Heart left ventricle (tissue), 16 donors: ENCODE results near the gene SLC39A9. TPM values are rescaled to one million over a fixed set of nuclear protein-coding genes. Genes with fewer than 3 reads are reported as not detected.
"Not testable (repeated sequence)": the region's sequence is repeated elsewhere in the genome, so short reads cannot be mapped to it uniquely, and the experiment has no call there.

ENCODE experiments used
- ATAC-seq, 4 donors: fragments of 200-7000 bp; cut with Tn5 transposase; one replicate each; pipeline ENCODE4 v1.9.1; 2020 to 2022; ENCODE audit warnings: moderate library complexity in 4 of 4, mild to moderate bottlenecking in 3 of 4, moderate number of reproducible peaks in 1 of 4
- DNase-seq, 5 donors: peaks; one replicate each; pipeline ENCODE4 v3.0.0-alpha.2; 2020
- H3K27ac ChIP-seq, 12 donors: fragments of 200-600 bp; sonication (generic) in 4 of 12; one replicate each; pipeline versions ENCODE4 v1.5.0 to v1.8.0; 2016 to 2022; ENCODE audit warnings: mild to moderate bottlenecking in 2 of 12
- H3K27me3 ChIP-seq, 9 donors: fragments of 200-600 bp; sonication (generic) in 2 of 9; one replicate each; pipeline versions ENCODE4 v1.5.1 to v1.8.0; 2016 to 2022; ENCODE audit warnings: mild to moderate bottlenecking in 3 of 9
- H3K36me3 ChIP-seq, 9 donors: fragments of 200-600 bp; sonication (generic) in 2 of 9; one replicate each; pipeline versions ENCODE4 v1.5.0 to v1.8.0; 2018 to 2022; ENCODE audit warnings: mild to moderate bottlenecking in 2 of 9
- H3K4me1 ChIP-seq, 12 donors: fragments of 200-600 bp; sonication (generic) in 4 of 12; one replicate each; pipeline versions ENCODE4 v1.5.0 to v1.8.0; 2016 to 2022; ENCODE audit warnings: mild to moderate bottlenecking in 3 of 12
- H3K4me3 ChIP-seq, 12 donors: fragments of 200-600 bp; sonication (generic) in 4 of 12; one replicate each; pipeline versions ENCODE4 v1.5.0 to v1.8.0; 2017 to 2022; ENCODE audit warnings: mild to moderate bottlenecking in 9 of 12, moderate library complexity in 4 of 12
- H3K9me3 ChIP-seq, 12 donors: fragments of 200-600 bp; sonication (generic) in 4 of 12; one replicate each; pipeline versions ENCODE4 v1.5.0 to v1.8.0; 2016 to 2022; ENCODE audit warnings: mild to moderate bottlenecking in 1 of 12
- CTCF ChIP-seq, 12 donors: fragments of 200-600 bp; sonication (generic) in 4 of 12; IDR thresholded peaks; one replicate each; pipeline versions ENCODE4 v1.5.0 to v1.8.0; 2018 to 2022; ENCODE audit warnings: antibody characterized with exemption in 12 of 12, mild to moderate bottlenecking in 5 of 12
- POLR2A ChIP-seq, 2 donors: fragments of 450-650 bp; IDR thresholded peaks; one replicate each; pipeline ENCODE4 v1.6.1; 2017; ENCODE audit warnings: antibody characterized with exemption in 2 of 2, mild to moderate bottlenecking in 2 of 2, moderate library complexity in 2 of 2
- WGBS, 4 donors: extraction: QIAGEN DNeasy Blood & Tissue Kit in 2 of 4; methylation state at CpG; one replicate each; pipeline versions ENCODE4 v1.1.5 to v1.1.7; 2013 to 2018; 5-methylcytosine and 5-hydroxymethylcytosine counted together
- intact Hi-C, 10 donors: fragments of 100-400 bp; cut with DNase I; formaldehyde crosslinking; loops; one replicate each; pipeline versions ENCODE4 v1.11.1 to v1.14.2; 2022
- polyA plus RNA-seq, 2 donors: library from polyadenylated mRNA; stranded (reverse); fragments of 200-250 nt; gene quantifications; one replicate each; pipeline ENCODE4 v1.2.3, GENCODE V29; 2013
- total RNA-seq, 9 donors: library from RNA; depleted of rRNA in 2 of 9; stranded (reverse); fragments of >200 nt in 2 of 9; fragmentation: NEBNext Ultra II Directional in 3 of 9; extraction: Animal tissue kit (Norgen Biotek cat#: 25700) in 3 of 9; gene quantifications; one replicate each; pipeline versions ENCODE4 v1.1.0 to v1.2.4, GENCODE V29; 2016 to 2023
- donor health status: ischemic (EF 13 %, LVEDD 7.1; RV severe dilation, severe dysfunction).
- donor health status: healthy with polysubstance abuse.
- donor health status: DM: no; HTN: yes; CAD: no.
- donor health status: DM: no; HTN: no; CAD: no.
- donor health status: ischemic (EF 25% LVEDD 6.9; RV normal size, moderate dysfunction).
- donor health status: ischemic (EF 25% LVEDD 5.7; RV mildly dilated, moderate dysfunction).
- donor health status: healthy.
- donor health status: DM: yes; HTN: yes; CAD: no.
- donor health status: ischemic (EF 35%, LVEDD 5.7; RV mildly dilated, moderate dysfunction).
- donor health status: nonischemic (EF 11% LVEDD 7.7; RV severe dilation, severe dysfunction).
- donor health status: DM: yes; HTN: yes; CAD: no.
- donor health status: PGD.
- donor health status: ischemic (EF 29% LVEDD 5.4; RV normal size, mild dysfunction).
- donor health status: nonischemic (EF 23%, LVEDD 6.1; RV moderate dilation, normal function).

SLC39A9 gene
- total and polyA plus RNA-seq, 11 donors: 7.2 to 37.5 (median 25.5) TPM

- ATAC-seq: no peak
- intact Hi-C loops: no loop called here
- TF ChIP-seq CTCF (IDR thresholded peaks at IDR 0.05) (no peak), POLR2A (IDR thresholded peaks at IDR 0.05) (no peak)
Measured at GRCh38 chr14:69405762-69406161, 7.3 kb downstream of the SLC39A9 start.

GRCh38 chr14:69408331-69408960 lies 10.0 kb downstream of the SLC39A9 start:
- Histone ChIP-seq H3K36me3 (no peaks in the 10 kb centered on the region), H3K9me3 (no peaks in the 10 kb centered on the region), H3K4me1 (peaks cover 0 to 7% (median 0%) of the 10 kb centered on the region in 12 donors), H3K27ac (no peak overlapping the region), H3K27me3 (no peaks in the 10 kb centered on the region), H3K4me3 (no peak overlapping the region)
- intact Hi-C loops: no loop called here
- WGBS, 4 donors: 78 to 89% (median 83%) methylated on average over 2 of the region's 2 CpGs
- no peak for TF ChIP-seq POLR2A (IDR thresholded peaks at IDR 0.05)
- DNase-seq: no peak
- no peak for ATAC-seq

More at GRCh38 chr14:69405762-69406161, 7.3 kb downstream of the SLC39A9 start:
- no peak overlapping the region for H3K4me3 ChIP-seq
- H3K27me3 ChIP-seq: no peaks in the 10 kb centered on the region
- no peaks in the 10 kb centered on the region for H3K36me3 ChIP-seq
- H3K27ac ChIP-seq: no peak overlapping the region
- peaks cover 0 to 19% (median 11%) of the 10 kb centered on the region in 12 donors for H3K4me1 ChIP-seq
- no peaks in the 10 kb centered on the region for H3K9me3 ChIP-seq
- no peak for DNase-seq

GRCh38 chr14:69413483-69413882 lies 15.0 kb downstream of the SLC39A9 start:
- ATAC-seq (no peak), DNase-seq (no peak)
- peaks cover 0 to 13% (median 0%) of the 10 kb centered on the region in 12 donors for H3K9me3 ChIP-seq
- no peak overlapping the region for H3K27ac ChIP-seq
- intact Hi-C loops: no loop called here
- 87 to 93% (median 90%) methylated on average over 2 of the region's 2 CpGs for WGBS, 4 donors
- TF ChIP-seq POLR2A (IDR thresholded peaks at IDR 0.05): no peak
- no peak for TF ChIP-seq CTCF (IDR thresholded peaks at IDR 0.05)
- H3K4me3 ChIP-seq: no peak overlapping the region
- H3K36me3 ChIP-seq: no peaks in the 10 kb centered on the region
- peaks cover 0 to 3% (median 0%) of the 10 kb centered on the region in 12 donors for H3K4me1 ChIP-seq
- no peaks in the 10 kb centered on the region for H3K27me3 ChIP-seq

- DNase-seq, intact Hi-C loops, H3K36me3 ChIP-seq, ATAC-seq, H3K27ac ChIP-seq, H3K27me3 ChIP-seq, H3K4me1 ChIP-seq, H3K4me3 ChIP-seq: not testable (repeated sequence)
- WGBS, 4 donors: 92 to 98% (median 95%) methylated on average over 4 of the region's 4 CpGs
- peaks cover 0 to 13% (median 0%) of the 10 kb centered on the region in 12 donors for H3K9me3 ChIP-seq
Measured at GRCh38 chr14:69416087-69416486, 17.6 kb downstream of the SLC39A9 start.

- WGBS, 4 donors: 96 to 99% (median 98%) methylated on average over 4 of the region's 4 CpGs
- DNase-seq (no peak), ATAC-seq (no peak)
- peaks cover 0 to 6% (median 0%) of the 10 kb centered on the region in 12 donors for H3K9me3 ChIP-seq
- no peak overlapping the region for H3K27ac ChIP-seq
- TF ChIP-seq CTCF (IDR thresholded peaks at IDR 0.05) (no peak), POLR2A (IDR thresholded peaks at IDR 0.05) (no peak)
- H3K36me3 ChIP-seq: peaks cover 0 to 44% (median 36%) of the 10 kb centered on the region in 9 donors
- H3K4me1 ChIP-seq: peaks cover 0 to 6% (median 0%) of the 10 kb centered on the region in 12 donors
- no peak overlapping the region for H3K4me3 ChIP-seq
- H3K27me3 ChIP-seq: no peaks in the 10 kb centered on the region
- intact Hi-C loops: no loop called here
Measured at GRCh38 chr14:69423279-69423678, 24.8 kb downstream of the SLC39A9 start.
